ENCODE data around the gene TAS1R1.
A peak's percentile ranks its signal among the peaks of the same experiment; 100 is the strongest.
"Not testable (repeated sequence)": the region's sequence is repeated elsewhere in the genome, so short reads cannot be mapped to it uniquely, and the experiment has no call there.

The TAS1R1 gene

DNA sequence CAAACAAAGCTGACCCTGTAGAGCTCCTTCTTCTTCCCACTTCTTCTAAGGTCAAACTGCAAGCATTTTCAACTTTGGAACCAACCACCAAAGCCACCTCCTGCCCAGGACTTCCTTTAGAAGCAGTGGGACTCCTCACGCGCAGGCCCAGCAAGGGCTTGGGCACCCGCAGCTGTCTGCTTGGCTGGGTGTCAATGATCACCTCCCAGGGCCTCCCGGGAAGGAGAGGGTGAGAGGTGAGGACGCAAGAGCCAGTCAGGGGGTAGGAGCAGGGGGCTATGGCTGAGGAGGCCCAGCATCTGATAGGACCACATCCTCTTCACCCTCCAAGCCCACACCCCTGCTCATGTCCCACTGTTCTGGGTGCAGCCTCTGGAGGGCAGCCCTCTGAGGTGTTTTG lies 37.3 kb downstream of the TAS1R1 start:
- DNase-seq: no peak

DNA sequence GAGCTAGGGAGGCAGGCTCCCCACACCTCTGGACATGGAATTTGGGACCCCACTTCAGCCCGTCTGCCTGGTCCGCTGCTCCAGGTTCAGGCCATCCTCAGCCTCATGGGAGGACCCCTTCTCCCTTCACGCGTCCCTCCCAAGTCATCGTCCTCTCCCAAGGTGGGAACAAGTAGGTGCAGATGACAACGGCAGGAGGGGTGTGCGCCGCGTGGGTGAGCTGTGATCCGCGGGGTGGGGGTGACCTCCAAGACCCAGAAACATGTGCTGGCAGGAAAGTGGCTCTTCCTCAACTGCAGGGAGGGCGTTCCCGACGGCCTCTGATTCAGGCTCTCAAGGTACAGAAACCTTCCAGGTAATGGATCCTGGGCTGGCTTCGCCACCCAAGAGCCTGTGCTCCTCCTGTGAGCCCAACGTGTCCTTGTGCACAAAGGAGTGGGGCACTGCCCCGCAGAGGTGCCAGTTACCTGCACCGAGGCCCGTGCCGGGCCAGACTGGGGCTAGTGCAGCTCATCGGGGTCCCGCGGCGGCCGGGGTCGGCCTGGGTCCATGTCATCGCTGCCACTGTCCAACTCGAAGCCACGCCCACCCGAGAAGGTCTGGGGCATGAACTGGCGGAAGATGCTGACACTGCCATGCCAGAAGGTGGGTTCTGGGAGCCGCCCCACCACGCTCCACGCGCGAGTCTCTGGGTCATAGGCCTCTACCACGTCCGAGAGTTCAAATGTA lies 37.9 kb downstream of the TAS1R1 start:
- no peak for DNase-seq

DNA sequence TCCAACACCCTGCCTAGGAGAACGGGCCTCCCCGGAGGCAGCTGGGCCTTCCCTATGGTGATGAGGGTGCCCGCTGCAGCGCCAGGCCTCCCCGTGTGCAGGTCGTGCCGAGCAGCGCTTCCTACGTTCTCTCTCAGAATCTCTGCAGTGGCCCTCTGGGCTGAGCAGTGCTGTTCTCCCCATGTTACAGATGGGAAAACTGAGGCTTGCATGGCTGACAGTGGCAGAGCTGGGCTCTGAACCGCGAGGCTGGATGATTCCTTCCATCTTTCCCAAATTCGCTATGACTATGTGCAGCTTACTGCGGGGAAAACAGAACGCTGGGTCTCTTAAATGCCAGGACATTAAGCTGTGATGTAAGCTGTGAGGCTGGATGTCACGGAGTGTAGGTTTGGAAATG lies 38.7 kb downstream of the TAS1R1 start:
- no peak for DNase-seq

DNA sequence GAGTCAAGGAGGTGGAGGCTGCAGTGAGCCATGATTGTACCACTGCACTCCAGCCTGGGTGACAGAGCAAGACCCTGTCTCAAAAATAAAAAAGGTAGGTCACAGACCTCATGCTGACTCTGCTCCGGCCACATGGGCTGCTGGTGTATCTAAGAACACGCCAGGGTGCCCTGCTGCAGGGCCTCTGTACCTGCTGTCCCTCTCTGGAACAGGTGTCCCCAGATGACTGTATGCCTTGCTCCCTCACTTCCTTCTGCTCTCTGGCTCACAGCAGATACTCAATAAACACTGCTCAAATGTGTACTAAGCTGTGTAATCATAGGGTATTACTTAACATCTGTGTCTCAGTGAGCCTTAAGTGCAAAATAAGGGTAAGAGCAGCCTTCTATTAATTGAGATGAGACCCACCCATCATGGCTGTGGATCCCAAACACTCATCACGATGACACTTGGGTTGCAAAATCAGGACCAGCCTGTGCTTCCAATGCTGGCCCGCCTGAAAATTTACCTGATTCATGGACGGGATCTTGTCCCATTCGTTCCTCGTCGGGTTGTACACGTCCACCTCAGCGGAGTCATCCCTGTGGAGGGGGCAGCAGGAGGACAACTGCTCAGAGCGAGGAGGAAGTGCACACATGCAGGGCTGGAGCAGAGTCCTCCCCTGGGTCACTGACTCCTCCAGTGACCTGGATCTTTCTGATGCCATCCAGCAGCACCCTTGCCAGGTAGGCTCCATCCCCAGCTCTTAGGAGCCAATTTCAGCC lies 40.1 kb downstream of the TAS1R1 start:
- no peak for DNase-seq

DNA sequence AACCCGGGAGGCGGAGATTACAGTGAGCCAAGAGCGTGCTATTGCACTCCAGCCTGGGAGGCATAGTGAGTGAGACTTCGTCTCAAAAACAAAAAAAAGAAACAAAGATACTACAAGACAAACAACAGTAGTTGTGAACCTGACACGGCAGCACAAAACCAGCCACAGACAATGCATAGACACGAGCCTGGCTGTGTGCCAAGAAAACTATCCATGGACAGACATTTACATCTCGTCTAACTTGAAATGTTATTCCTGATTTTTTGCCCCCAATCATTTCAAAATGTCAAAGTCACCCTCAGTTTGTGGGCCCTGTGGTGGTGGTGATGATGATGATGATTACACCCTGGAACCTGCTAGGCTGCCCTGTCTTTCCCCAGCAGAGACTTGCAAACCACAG lies 41.2 kb downstream of the TAS1R1 start:
- DNase-seq: no peak

DNA sequence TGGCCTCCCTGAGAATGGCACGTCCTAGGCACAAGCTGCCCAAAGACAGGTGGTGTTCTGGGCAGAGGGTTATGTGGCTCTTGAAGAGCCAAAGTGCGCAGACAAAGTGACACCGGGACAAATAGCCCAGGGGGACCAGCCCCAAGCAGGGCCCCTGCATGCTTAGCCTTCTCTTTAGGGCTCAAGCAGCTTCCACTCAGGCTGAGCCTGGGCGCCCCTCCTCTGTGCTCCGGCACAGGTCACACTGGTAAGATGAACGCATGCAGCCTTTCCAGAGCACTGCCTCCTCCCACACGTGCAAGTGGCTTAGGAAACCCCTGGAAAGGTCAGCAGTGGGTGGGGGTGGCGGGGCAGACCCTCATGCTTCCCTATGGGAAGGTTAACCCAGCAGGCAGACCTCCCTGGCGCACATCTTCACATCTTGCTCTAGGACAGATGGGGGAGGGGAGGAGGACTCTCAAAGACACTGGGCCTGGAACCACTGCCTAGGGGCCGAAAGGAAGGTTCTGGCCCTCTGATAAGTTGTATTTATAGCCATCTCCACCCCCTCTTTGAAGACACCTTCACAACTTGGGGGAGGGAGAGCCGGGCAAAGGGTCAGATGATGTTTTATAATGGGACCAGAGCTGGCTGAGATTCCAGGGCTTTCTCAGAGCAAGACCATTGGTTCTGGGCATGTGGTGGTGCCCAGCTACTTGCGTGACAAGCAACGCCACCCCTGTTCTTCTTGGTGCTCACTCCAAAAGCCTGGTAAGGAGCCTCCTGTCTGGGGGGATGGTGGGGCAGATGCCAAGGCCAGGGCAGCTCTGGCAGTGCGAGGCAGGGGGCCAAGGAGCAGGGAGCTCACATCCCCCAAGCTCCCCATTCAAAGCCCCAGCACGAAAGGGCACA lies 42.0 kb downstream of the TAS1R1 start:
- no peak for DNase-seq

DNA sequence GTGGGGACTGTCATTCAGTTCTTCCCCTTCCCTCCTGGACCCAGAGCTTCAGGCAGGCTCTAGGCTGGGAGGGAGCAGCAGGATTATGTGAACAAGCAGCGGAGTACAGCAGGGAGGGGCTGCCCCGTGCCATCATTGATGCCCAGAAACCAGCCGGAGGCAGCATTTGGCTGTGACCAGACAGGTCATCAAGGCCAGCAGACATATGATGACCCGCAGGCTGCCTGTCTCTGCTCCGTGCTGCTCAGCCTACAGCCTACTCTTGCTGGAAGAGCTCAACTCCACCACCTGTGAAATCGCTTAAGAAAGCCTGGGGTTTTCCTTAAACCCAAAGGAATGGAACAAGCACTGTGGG lies 42.6 kb downstream of the TAS1R1 start:
- no peak for DNase-seq

DNA sequence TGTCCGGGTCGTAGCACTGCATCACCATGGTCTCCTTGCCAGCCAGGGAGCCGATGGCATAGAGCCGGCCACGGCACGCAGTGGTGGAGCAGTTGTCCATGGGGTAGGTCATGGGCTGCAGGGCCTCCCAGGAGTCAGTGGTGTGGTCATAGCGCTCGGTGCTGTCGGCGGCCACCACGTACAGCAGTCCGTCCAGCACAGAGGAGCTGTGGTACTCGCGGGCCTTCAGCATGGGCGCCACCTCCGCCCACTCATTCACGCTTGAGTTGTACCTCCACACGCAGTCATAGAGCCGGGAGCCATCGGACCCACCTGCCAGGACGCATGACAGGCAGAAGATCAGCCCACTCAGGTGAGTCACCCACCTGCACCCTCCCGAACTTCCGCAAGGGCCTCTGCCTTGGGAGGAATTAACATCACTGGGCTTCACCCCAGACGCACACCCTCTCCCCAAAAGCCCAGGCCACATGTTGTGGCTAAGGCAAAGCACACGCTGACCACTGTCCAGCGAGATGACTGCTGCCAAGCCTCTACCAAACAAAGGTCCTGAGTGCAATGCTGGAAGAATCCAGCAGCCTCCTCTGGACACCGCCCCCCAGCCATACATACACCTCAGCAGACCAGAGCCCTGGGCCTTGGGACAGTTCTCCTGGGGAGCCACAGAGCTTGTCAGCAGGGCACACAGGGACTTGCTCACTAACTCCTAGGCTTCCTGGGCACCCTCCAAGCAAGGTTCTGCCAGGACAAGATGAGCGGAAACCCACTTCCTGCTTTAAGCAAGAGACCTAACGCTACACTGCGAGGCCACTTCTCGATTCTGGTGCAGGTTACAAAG lies 44.3 kb downstream of the TAS1R1 start:
- no peak for DNase-seq

DNA sequence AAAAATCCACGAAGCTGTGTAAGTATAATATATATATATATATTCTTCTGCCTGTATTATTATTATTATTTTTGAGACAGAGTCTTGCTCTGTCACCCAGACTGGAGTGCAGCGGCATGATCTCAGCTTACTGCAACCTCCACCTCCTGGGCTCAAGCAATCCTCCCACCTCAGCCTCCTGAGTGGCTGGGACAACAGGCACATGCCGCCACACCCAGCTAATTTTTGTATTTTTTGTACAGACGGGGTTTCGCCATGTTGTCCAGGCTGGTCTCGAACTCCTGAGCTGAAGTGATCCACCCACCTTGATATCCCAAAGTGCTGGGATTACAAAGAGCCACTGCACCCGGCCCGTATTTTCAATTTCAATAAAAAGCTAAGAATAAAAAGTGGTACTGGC lies 44.9 kb downstream of the TAS1R1 start:
- DNase-seq: not testable (repeated sequence)

DNA sequence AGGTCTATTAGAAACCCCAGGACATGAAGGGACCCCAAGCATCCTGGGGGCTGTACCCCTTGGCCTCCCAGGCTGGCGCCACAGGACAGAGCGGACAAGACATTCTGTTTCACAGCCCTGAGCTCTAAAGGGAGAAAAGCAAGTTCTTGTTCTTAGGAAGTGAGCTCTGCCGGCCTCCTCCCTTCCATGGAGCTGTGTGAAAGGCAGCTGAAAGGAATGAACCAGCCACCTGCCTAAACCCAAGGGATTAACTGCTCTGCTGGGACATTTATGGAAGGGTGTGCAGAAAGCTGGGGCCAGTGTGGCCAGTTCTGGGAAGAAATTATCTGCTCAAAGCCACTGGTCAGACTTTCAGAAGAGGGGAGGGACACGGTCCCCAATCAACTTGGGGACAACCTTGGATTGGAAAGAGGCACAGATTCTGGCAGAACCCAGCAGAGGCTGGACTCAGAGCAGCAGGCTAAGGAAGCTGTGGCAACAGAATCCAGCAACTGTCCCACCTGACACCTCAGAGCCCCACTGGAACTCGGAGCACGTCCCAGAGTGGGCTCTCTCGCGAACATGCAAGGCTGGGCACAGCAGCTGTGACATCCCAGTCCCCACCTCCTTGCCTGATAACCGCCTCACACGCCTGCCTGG lies 45.4 kb downstream of the TAS1R1 start:
- no peak for DNase-seq

DNA sequence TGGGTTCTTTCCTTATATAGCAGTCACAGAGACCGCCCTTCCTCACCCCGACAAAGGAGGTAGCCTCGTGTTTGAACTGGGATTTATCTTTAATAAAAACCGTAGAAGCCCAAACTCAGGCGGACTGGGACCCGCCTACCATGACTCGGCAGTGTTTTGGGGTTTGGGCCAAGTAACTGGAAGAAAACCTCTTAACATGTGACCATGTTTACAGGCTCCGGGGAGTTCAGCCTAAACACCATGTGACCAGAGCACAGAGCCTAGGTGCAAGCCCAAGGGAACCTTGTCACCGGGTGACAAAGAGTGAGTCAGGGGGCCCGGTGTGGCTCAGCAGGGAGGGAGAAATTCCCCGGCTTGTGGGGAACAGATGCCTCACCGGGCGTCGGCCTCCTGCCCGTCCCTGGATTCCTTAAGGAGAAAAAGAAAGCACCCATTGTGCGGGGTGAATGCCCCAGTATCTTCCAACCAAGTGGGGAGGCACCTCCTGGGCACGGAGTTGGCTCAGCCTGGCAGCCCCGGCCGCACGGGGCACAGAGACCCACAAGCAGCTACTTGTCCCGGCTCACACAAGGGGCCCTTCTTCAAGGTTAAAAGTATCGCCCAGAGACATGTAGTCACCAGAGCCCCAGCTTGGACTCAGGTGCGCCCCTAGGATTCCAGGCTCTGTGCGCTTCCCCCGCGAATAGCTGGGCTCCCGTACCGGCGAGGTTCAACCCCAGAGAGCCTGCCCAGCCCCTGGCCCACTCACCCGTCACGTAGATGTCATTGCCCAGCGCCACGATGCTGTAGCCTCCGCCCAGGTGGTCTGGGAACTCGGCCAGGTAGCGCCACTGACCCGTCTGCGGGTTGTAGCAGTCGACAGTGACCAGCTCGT lies 46.2 kb downstream of the TAS1R1 start:
- no peak for DNase-seq

DNA sequence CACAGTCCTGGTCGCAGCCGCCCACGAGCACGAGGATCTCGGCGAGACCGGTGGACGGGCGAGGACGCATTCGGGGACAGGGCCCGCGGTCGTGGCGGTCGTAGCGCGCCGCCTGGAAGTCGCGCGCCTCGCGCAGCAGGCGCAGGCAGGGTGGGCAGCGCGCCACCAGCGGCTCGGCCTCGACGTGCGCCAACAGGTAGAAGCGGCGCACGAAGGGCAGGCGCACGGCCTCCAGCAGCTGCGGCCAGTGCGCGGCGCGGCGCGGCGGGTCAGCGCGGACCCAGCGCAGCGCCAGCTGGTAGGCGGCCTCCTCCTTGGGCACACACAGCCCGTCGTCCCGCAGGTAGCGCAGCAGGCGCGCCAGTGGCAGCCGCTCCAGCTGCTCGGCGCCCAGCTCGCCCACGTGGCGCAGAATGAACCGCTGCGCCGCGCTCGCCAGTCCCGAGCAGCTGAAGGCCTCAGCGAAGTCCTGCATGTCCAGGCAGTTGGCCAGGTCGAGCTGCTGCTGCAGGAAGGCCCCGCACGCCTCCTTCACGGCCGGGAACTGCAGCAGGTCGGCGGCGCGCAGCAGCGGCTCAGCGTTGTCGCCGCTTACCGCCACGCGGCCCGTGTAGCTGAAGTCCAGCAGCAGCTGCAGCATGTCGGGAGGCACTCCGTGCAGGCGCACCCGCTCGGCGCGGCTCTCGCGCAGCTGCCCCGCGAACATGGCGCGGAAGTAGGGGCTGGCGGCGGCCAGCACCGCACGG lies 47.0 kb downstream of the TAS1R1 start:
- no peak for DNase-seq

DNA sequence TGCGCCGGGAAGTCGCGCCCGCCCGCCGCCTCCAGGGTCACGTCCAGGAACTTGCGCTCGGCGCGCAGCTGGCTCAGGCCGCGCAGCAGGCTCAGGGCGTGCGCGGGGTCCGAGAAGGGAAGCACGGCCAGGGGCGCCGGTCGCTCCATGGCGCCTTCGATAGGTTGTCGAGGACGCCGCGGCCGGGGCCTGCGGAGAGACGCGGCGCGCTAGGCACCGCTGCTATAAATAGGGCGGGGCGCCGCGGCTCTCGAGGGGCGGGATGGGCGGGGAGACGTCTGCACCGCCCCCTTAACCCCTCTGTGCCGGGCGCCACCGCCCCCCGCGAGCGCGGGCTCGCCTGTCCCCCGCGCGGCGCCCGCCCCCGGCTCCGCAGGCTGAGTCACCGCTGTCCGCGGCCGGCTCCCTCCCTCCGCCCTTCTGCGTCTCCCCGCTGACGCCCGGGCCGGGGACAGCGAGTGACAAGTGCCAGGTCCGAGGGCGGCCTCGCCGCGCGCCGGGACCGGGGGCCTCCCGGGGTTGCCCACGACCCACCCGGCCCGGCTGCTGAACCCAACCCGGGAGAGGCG lies 47.6 kb downstream of the TAS1R1 start, which contains the start of gene KLHL21:
Gene KLHL21, minus strand, starts transcription at position 201 of the 569 bp plus-strand sequence. Its CDS starts 52 bp downstream, at position 149.
- DNase-seq: no peak

DNA sequence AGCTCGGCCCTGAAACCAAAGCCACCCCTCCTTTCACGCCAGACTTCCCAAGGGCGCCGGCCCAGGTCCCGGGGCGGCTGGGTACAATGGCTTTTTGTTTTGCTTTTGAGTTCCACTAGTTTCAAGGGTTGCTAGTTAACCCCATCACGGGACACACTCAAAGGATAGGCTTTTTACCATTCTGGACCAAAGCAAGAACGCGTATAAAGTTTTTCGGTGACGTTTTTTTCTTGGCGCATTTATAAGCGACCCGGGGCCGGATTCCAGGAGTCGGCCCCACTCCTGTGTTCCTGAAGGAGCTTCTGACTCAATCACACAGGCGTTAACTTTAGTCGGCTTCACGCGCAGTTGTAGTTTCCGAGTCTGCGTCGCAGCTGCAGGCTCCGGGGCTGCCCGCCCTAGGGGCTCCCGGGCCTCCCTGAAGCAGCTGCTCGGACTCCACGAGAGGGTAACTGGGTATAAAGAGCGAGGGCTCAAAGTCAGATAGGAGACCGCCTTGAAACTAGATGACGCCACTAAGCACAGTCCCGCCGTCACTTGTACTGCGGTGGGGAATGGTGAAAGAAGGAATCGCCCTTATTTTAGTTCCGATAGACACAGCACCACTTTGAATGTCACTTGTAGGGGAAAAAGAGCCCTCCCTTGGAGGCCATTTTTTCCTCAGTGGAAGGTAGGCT lies 48.3 kb downstream of the TAS1R1 start:
- DNase-seq: no peak

DNA sequence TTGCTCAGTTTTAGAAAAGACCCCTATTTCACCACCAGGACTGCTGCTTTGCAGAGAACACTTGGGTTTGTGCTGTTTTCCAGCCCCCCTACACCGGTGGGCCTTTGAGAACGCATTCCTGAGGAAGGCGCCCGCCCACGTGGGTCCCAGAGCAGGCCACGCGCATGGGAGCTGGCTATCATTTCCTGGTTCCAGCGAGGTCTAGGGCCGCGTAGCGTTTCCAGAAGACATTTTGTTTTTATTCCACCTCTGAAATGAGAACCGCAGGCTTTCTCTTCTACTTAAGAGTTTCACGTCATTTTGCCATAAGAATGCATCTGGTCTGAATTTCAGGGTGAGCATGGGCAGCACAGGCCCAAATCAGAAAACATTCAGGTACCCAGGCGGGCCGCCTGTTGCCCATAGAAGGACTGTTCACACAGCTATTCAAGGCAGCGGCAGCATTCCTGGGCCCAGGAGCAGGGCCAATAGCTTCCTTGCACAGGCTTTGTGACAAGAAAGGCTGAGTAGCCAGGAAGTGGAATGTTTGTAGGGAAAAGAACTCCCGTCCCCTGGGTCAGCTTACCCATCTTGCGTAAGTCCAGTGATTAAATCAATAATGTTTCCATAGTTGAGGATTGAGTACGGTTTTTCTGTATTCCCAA lies 48.9 kb downstream of the TAS1R1 start:
- DNase-seq: no peak

DNA sequence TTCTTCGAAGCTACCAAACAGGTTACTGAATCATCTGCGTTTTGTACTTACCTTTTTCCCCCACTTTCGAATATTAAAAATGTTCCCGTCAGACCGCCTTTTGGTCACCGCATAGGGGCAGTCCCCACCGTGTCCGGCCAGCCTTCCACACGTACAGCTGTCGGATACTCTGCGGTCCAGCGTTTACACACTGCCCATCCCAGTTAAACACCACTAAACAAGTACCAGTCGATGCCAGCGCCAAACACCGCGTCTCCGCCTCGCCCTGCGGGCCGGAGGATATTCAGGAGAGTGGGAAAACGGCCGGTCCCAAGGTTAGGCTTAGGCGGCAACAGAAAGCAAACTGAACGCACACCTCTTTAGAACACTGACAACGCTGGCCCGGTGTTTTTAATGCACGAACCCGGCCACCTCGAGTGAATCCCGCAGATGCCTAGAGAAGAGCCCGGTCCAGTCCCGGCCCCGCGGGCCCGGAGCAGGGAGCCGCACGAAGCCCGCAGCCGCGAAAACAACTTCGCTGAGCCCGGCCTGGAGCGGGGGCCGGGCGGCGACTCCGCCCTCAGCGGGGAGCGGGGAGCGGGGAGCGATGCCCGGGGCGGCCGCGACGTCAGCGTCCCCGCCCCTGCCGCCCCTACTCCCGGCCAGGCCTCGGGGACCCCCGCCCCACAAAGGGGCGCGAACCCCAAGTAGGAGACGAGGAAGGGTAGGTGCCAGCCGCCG lies 57.7 kb downstream of the TAS1R1 start:
- DNase-seq: no peak

DNA sequence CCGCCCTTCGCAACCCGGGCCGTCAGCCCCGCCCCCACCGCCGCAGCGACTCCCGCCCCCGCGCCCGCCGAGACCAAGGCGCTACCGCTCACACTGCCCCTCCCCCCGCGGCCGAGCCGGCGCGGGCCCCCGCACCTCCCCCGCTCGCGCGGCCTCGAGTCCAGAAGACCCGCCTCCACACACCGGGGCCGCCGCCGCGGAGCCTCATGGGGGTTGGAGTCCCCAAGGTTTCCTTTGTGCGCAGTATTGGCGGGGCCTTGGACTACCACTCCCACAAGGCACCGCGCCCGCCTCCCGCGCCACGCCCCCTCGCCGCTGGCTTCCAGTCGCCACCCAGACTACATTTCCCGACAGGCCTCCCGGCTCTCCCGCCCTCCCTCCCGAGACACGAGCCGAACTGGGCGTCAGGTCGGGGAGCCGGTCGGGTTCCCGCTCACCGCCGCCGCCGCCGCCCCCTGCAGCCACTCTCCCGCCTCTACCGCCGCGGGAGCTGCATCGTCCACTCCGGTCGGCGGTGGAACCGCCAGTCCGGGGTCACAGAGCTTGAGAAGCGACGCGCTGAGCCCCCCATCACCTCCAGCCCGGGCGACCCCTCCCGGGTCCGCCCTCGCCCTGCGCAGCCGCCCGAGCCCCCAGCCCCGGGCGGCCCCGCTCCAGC lies 58.4 kb downstream of the TAS1R1 start, which contains the start of gene PHF13:
Gene PHF13, plus strand, starts transcription at position 371 of the 658 bp plus-strand sequence. CDS start 336 bp downstream, outside the sequence.
- DNase-seq: peak; percentile 89 to 98

Data from cerebellar nuclear complex (tissue), 1 donor.